Transverse colon (tissue), 4 donors: ENCODE data around the gene LEF1. TPM values are rescaled to one million over a fixed set of nuclear protein-coding genes. Genes with fewer than 3 reads are reported as not detected.

Experiments used
- DNase-seq: peaks from one replicate; pipeline ENCODE4 v3.0.0-alpha.2; 2019
- H3K27ac ChIP-seq, 4 donors: fragments of 200-600 bp; sonication (generic); 2 replicates each; pipeline ENCODE4 v1.5.1; 2016 to 2018; ENCODE audit warnings: inconsistent platforms in 4 of 4
- H3K27me3 ChIP-seq: fragments of 200-600 bp; sonication (generic); 2 replicates; pipeline ENCODE4 v1.5.1; 2017; ENCODE audit warnings: inconsistent platforms
- H3K36me3 ChIP-seq, 4 donors: fragments of 200-600 bp; sonication (generic); 2 replicates each; pipeline ENCODE4 v1.5.1; 2017 to 2019; ENCODE audit warnings: inconsistent platforms in 4 of 4
- H3K4me1 ChIP-seq, 4 donors: fragments of 200-600 bp; sonication (generic); 2 replicates each; pipeline ENCODE4 v1.5.1; 2017 to 2020; ENCODE audit warnings: inconsistent platforms in 4 of 4
- H3K4me3 ChIP-seq, 4 donors: fragments of 200-600 bp; sonication (generic); 1 replicate in 1 of 4; 2 replicates in 3 of 4; pipeline versions ENCODE4 v1.5.1 to v1.6.1; 2017 to 2019; ENCODE audit warnings: inconsistent platforms in 4 of 4
- H3K9me3 ChIP-seq, 2 donors: fragments of 200-600 bp; sonication (generic); 2 replicates each; pipeline ENCODE4 v1.5.1; 2017 to 2019; ENCODE audit warnings: inconsistent platforms in 2 of 2
- EP300 ChIP-seq: sonication (generic); formaldehyde crosslinking; IDR thresholded peaks from one replicate; pipeline ENCODE4 v1.6.1; 2017; ENCODE audit warnings: antibody characterized with exemption, low read depth
- POLR2A ChIP-seq: fragments of 450-650 bp; IDR thresholded peaks from one replicate; pipeline ENCODE4 v1.6.1; 2016; ENCODE audit warnings: antibody characterized with exemption, mild to moderate bottlenecking, moderate library complexity
- POLR2AphosphoS5 ChIP-seq, 3 donors: sonication (generic); formaldehyde crosslinking; IDR thresholded peaks; one replicate each; pipeline ENCODE4 v1.6.1; 2016; ENCODE audit warnings: antibody characterized with exemption in 3 of 3
- WGBS, 2 donors: methylation state at CpG; one replicate each; pipeline ENCODE4 v1.1.5; 2018; ENCODE audit warnings: low coverage in 1 of 2; 5-methylcytosine and 5-hydroxymethylcytosine counted together
- in situ Hi-C, 4 donors: fragments of 200-750 bp; cut with MboI; loops; one replicate each; pipeline versions ENCODE4 v1.15.0 to v1.15.1; 2017; ENCODE audit warnings: low sequenced_read_pairs in 3 of 4, low pct_ligation_motif_present in 1 of 4, low pct_unique_long_range_greater_than_20kb in 1 of 4
- intact Hi-C: fragments of 100-400 bp; cut with DNase I; formaldehyde crosslinking; loops from one replicate; pipeline ENCODE4 v1.15.1; 2023; ENCODE audit warnings: low total_unique reads
- total RNA-seq, 4 donors: library from RNA; depleted of rRNA; stranded (reverse); fragments of >200 nt; gene quantifications; one replicate each; pipeline ENCODE4 v1.1.0, GENCODE V29; 2016
- TF ChIP-seq, protein P1 (sequence below), 5 experiments: fragments of 200-600 bp in 3 of 5; fragments of 450-650 bp in 2 of 5; sonication (generic) in 3 of 5; IDR thresholded peaks; 1 replicate in 2 of 5; 2 replicates in 3 of 5; pipeline ENCODE4 v1.5.1; 2016 to 2017; ENCODE audit warnings: antibody characterized with exemption in 5 of 5, inconsistent platforms in 3 of 5, mild to moderate bottlenecking in 2 of 5, moderate library complexity in 1 of 5

The LEF1 gene
- total RNA-seq, 4 donors from 2014 or later, result 1.4 to 29.2 (median 8.7) TPM

GRCh38 chr4:108204518-108204917 lies 35.8 kb upstream of the LEF1 start:
- in situ Hi-C loops, result no loop called here

GRCh38 chr4:108203377-108203776 lies 34.6 kb upstream of the LEF1 start:
- Histone ChIP-seq H3K36me3 (no peaks in the 10 kb centered on the region), H3K9me3 (no peaks in the 10 kb centered on the region), H3K27ac (no peak overlapping the region), H3K4me1 (no peaks in the 10 kb centered on the region), H3K27me3 (no peaks in the 10 kb centered on the region), H3K4me3 (no peak overlapping the region)
- no peak for TF ChIP-seq POLR2AphosphoS5 (IDR thresholded peaks at IDR 0.05)
- TF ChIP-seq, protein P1, sequence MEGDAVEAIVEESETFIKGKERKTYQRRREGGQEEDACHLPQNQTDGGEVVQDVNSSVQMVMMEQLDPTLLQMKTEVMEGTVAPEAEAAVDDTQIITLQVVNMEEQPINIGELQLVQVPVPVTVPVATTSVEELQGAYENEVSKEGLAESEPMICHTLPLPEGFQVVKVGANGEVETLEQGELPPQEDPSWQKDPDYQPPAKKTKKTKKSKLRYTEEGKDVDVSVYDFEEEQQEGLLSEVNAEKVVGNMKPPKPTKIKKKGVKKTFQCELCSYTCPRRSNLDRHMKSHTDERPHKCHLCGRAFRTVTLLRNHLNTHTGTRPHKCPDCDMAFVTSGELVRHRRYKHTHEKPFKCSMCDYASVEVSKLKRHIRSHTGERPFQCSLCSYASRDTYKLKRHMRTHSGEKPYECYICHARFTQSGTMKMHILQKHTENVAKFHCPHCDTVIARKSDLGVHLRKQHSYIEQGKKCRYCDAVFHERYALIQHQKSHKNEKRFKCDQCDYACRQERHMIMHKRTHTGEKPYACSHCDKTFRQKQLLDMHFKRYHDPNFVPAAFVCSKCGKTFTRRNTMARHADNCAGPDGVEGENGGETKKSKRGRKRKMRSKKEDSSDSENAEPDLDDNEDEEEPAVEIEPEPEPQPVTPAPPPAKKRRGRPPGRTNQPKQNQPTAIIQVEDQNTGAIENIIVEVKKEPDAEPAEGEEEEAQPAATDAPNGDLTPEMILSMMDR (IDR thresholded peaks at IDR 0.05), result no peak
- no peak for TF ChIP-seq EP300
- TF ChIP-seq POLR2A, result no peak
- DNase-seq, result no peak
- in situ Hi-C loops (no loop called here), intact Hi-C loops (no loop called here)
- 69 to 86% methylated on average over 2 to 3 of the region's 3 CpGs for WGBS, 2 donors

More at GRCh38 chr4:108204518-108204917, 35.8 kb upstream of the LEF1 start:
- H3K4me1 ChIP-seq, result no peaks in the 10 kb centered on the region
- intact Hi-C loops, result no loop called here
- WGBS, 2 donors, result 75 to 95% methylated on average over 2 of the region's 2 CpGs
- TF ChIP-seq POLR2A (no peak), EP300 (no peak), POLR2AphosphoS5 (IDR thresholded peaks at IDR 0.05) (no peak)
- TF ChIP-seq, protein P1 (IDR thresholded peaks at IDR 0.05), result no peak
- H3K36me3 ChIP-seq, result no peaks in the 10 kb centered on the region
- H3K27me3 ChIP-seq, result no peaks in the 10 kb centered on the region
- H3K9me3 ChIP-seq, result no peaks in the 10 kb centered on the region
- H3K27ac ChIP-seq, result no peak overlapping the region
- no peak for DNase-seq
- no peak overlapping the region for H3K4me3 ChIP-seq

GRCh38 chr4:108201774-108202173 lies 33.0 kb upstream of the LEF1 start:
- TF ChIP-seq POLR2A, result no peak
- no peak for TF ChIP-seq POLR2AphosphoS5 (IDR thresholded peaks at IDR 0.05)
- TF ChIP-seq, protein P1 (IDR thresholded peaks at IDR 0.05), result no peak
- TF ChIP-seq EP300, result no peak
- in situ Hi-C loops (no loop called here), intact Hi-C loops (no loop called here)
- no peaks in the 10 kb centered on the region for H3K36me3 ChIP-seq
- no peak overlapping the region for H3K27ac ChIP-seq
- WGBS, 2 donors, result 82 to 100% methylated on average over 1 to 2 of the region's 2 CpGs
- no peak for DNase-seq
- no peaks in the 10 kb centered on the region for H3K27me3 ChIP-seq
- no peaks in the 10 kb centered on the region for H3K4me1 ChIP-seq
- H3K4me3 ChIP-seq, result no peak overlapping the region
- no peaks in the 10 kb centered on the region for H3K9me3 ChIP-seq

- intact Hi-C loops, result no loop called here
- H3K36me3 ChIP-seq, result no peaks in the 10 kb centered on the region
- H3K9me3 ChIP-seq, result no peaks in the 10 kb centered on the region
- no peak overlapping the region for H3K27ac ChIP-seq
- in situ Hi-C loops, result no loop called here
- no peak for TF ChIP-seq POLR2AphosphoS5 (IDR thresholded peaks at IDR 0.05)
- TF ChIP-seq POLR2A, result no peak
- TF ChIP-seq, protein P1 (IDR thresholded peaks at IDR 0.05), result no peak
- no peak for TF ChIP-seq EP300
- H3K27me3 ChIP-seq, result no peaks in the 10 kb centered on the region
- H3K4me3 ChIP-seq, result no peak overlapping the region
- WGBS, 2 donors, result 67 to 71% methylated on average over 1 of the region's 1 CpG
- no peak for DNase-seq
- no peaks in the 10 kb centered on the region for H3K4me1 ChIP-seq
Observed at GRCh38 chr4:108199881-108200280, 31.1 kb upstream of the LEF1 start.
